Measurements from ENCODE around the gene COPB2.
"Not testable (repeated sequence)": the region's sequence is repeated elsewhere in the genome, so short reads cannot be mapped to it uniquely, and the experiment has no call there.

GRCh38 chr3:139382291-139382690 lies 7.2 kb downstream of the COPB2 start:
- not testable (repeated sequence) for TF ChIP-seq CTCF (IDR thresholded peaks at IDR 0.05); ZFX (IDR thresholded peaks at IDR 0.05; ENCODE audit: borderline replicate concordance)
